ENCODE measurements around the gene MAP3K4.

- TF ChIP-seq, protein P1, sequence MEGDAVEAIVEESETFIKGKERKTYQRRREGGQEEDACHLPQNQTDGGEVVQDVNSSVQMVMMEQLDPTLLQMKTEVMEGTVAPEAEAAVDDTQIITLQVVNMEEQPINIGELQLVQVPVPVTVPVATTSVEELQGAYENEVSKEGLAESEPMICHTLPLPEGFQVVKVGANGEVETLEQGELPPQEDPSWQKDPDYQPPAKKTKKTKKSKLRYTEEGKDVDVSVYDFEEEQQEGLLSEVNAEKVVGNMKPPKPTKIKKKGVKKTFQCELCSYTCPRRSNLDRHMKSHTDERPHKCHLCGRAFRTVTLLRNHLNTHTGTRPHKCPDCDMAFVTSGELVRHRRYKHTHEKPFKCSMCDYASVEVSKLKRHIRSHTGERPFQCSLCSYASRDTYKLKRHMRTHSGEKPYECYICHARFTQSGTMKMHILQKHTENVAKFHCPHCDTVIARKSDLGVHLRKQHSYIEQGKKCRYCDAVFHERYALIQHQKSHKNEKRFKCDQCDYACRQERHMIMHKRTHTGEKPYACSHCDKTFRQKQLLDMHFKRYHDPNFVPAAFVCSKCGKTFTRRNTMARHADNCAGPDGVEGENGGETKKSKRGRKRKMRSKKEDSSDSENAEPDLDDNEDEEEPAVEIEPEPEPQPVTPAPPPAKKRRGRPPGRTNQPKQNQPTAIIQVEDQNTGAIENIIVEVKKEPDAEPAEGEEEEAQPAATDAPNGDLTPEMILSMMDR (IDR thresholded peaks at IDR 0.05), result no peak
- TF ChIP-seq POLR2AphosphoS5 (IDR thresholded peaks at IDR 0.05; ENCODE audit: insufficient read depth in 1 of 2, low read depth in 1 of 2), result no peak
Observed at GRCh38 chr6:161044335-161044734, 52.8 kb downstream of the MAP3K4 start.

Measured in vagina (tissue), 2 donors.